Esophagus muscularis mucosa (tissue), 4 donors: Measurements from ENCODE around the gene C1orf87. TPM values are rescaled to one million over a fixed set of nuclear protein-coding genes. Genes with fewer than 3 reads are reported as not detected.

Source experiments
- DNase-seq: peaks from one replicate; pipeline ENCODE4 v3.0.0-alpha.2; 2017; ENCODE audit errors: extremely low spot score
- H3K27ac ChIP-seq, 4 donors: fragments of 200-600 bp; sonication (generic); replicated peaks in 1 of 4; 1 replicate in 3 of 4; 2 replicates in 1 of 4; pipeline ENCODE4 v1.5.1; 2016 to 2019; ENCODE audit warnings: mild to moderate bottlenecking in 1 of 4
- H3K27me3 ChIP-seq, 4 donors: fragments of 200-600 bp; sonication (generic); one replicate each; pipeline versions ENCODE4 v1.5.1 to v1.6.0; 2016 to 2019
- H3K36me3 ChIP-seq, 4 donors: fragments of 200-600 bp; sonication (generic); one replicate each; pipeline ENCODE4 v1.5.1; 2016 to 2019
- H3K4me1 ChIP-seq, 4 donors: fragments of 200-600 bp; sonication (generic); one replicate each; pipeline ENCODE4 v1.5.1; 2016 to 2019
- H3K4me3 ChIP-seq, 4 donors: fragments of 200-600 bp; sonication (generic); 1 replicate in 2 of 4; 2 replicates in 2 of 4; pipeline ENCODE4 v1.5.1; 2016 to 2019; ENCODE audit warnings: mild to moderate bottlenecking in 4 of 4, moderate library complexity in 1 of 4
- H3K9me3 ChIP-seq, 4 donors: fragments of 200-600 bp; sonication (generic); 1 replicate in 3 of 4; 2 replicates in 1 of 4; pipeline ENCODE4 v1.5.1; 2016 to 2019
- CTCF ChIP-seq, 3 experiments: fragments of 200-600 bp in 2 of 3; fragments of 450-650 bp in 1 of 3; sonication (generic) in 2 of 3; IDR thresholded peaks; one replicate each; pipeline ENCODE4 v1.5.1; 2017 to 2019; ENCODE audit warnings: antibody characterized with exemption in 3 of 3, mild to moderate bottlenecking in 2 of 3, moderate library complexity in 1 of 3
- EP300 ChIP-seq: sonication (generic); formaldehyde crosslinking; IDR thresholded peaks from one replicate; pipeline ENCODE4 v1.6.1; 2017; ENCODE audit warnings: antibody characterized with exemption
- POLR2A ChIP-seq: fragments of 450-650 bp; IDR thresholded peaks from one replicate; pipeline ENCODE4 v1.6.1; 2017; ENCODE audit warnings: antibody characterized with exemption, moderate library complexity, mild to moderate bottlenecking, low read depth
- POLR2AphosphoS5 ChIP-seq, 2 donors: sonication (generic); formaldehyde crosslinking; IDR thresholded peaks; one replicate each; pipeline ENCODE4 v1.6.1; 2017; ENCODE audit warnings: antibody characterized with exemption in 2 of 2
- WGBS: methylation state at CpG from one replicate; pipeline ENCODE4 v1.1.5; 2018; 5-methylcytosine and 5-hydroxymethylcytosine counted together
- intact Hi-C: fragments of 100-400 bp; cut with DNase I; formaldehyde crosslinking; loops from one replicate; pipeline ENCODE4 v1.15.1; 2023
- total RNA-seq, 4 donors: library from RNA; depleted of rRNA; stranded (reverse); fragments of >200 nt; gene quantifications; one replicate each; pipeline versions ENCODE4 v1.1.0 to v1.2.1, GENCODE V29; 2016

C1orf87 gene
- total RNA-seq, 4 donors from 2014 or later: not detected

DNA sequence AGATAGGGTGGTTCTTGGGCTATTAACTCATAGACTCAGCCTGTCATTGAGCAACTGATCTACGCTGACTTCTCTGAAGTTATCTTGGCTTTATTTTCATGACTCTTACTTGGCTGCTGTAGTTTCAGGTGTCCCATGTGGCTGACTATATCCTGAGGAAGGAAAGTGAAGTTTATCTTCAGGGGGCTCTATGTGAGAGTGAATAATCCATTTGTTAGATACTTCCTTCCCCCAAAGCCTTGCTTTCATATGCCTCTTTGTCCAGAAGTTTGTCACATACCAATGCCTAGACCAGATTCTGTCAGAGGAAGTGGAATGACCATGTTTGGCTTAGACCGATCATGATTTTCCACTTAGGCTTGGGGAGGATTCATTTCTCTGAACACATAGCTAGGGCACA is 27.9 kb upstream of the C1orf87 start:
- H3K9me3 ChIP-seq: no peaks in the 10 kb centered on the region
- no peak for DNase-seq
- H3K27me3 ChIP-seq: no peaks in the 10 kb centered on the region
- intact Hi-C loops: no loop called here
- TF ChIP-seq EP300 (no peak), CTCF (IDR thresholded peaks at IDR 0.05) (no peak), POLR2AphosphoS5 (IDR thresholded peaks at IDR 0.05) (no peak), POLR2A (no peak)
- no peaks in the 10 kb centered on the region for H3K36me3 ChIP-seq
- no peak overlapping the region for H3K27ac ChIP-seq
- H3K4me1 ChIP-seq: no peaks in the 10 kb centered on the region
- no peak overlapping the region for H3K4me3 ChIP-seq
- WGBS: 94% methylated on average over 2 of the region's 2 CpGs

DNA sequence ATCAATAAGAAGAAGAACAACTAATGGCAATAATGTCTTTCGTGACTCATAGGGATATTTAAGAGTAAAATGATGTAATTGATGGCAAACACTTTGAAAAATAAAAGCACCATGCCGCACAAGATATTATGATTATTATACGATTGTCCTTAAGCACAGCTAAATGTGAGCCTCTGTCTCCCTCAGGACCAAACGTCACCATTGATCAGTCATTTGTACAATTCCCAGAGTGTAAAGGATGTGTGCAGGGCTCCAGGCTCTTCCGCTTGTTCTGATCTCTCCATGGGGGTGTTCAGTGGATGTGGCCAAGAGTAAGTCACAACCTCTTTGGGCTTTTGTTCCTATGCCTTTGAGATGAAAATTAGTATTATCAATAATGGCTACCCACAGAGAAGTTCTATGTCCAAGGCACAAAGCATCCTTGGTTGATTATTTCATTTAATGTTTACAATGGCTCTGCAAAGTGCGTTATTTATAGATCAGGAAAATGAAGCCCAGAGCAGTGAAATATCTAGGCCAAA is 17.7 kb upstream of the C1orf87 start:
- no peaks in the 10 kb centered on the region for H3K9me3 ChIP-seq
- no peaks in the 10 kb centered on the region for H3K36me3 ChIP-seq
- no peak overlapping the region for H3K27ac ChIP-seq
- intact Hi-C loops: no loop called here
- 92% methylated on average over 6 of the region's 6 CpGs for WGBS
- no peaks in the 10 kb centered on the region for H3K27me3 ChIP-seq
- no peaks in the 10 kb centered on the region for H3K4me1 ChIP-seq
- H3K4me3 ChIP-seq: no peak overlapping the region
- DNase-seq: no peak
- no peak for TF ChIP-seq POLR2AphosphoS5 (IDR thresholded peaks at IDR 0.05)
- TF ChIP-seq EP300: no peak
- TF ChIP-seq POLR2A: no peak
- TF ChIP-seq CTCF (IDR thresholded peaks at IDR 0.05): no peak

- Histone ChIP-seq H3K4me1 (no peaks in the 10 kb centered on the region), H3K27me3 (no peaks in the 10 kb centered on the region), H3K36me3 (no peaks in the 10 kb centered on the region), H3K4me3 (no peak overlapping the region), H3K27ac (no peak overlapping the region), H3K9me3 (no peaks in the 10 kb centered on the region)
- no peak for DNase-seq
- intact Hi-C loops: no loop called here
- TF ChIP-seq POLR2A: no peak
- TF ChIP-seq POLR2AphosphoS5 (IDR thresholded peaks at IDR 0.05): no peak
- WGBS: 45% methylated on average over 2 of the region's 2 CpGs
These were observed 17.1 kb upstream of the C1orf87 start for GRCh38 chr1:60090655-60091054.

DNA sequence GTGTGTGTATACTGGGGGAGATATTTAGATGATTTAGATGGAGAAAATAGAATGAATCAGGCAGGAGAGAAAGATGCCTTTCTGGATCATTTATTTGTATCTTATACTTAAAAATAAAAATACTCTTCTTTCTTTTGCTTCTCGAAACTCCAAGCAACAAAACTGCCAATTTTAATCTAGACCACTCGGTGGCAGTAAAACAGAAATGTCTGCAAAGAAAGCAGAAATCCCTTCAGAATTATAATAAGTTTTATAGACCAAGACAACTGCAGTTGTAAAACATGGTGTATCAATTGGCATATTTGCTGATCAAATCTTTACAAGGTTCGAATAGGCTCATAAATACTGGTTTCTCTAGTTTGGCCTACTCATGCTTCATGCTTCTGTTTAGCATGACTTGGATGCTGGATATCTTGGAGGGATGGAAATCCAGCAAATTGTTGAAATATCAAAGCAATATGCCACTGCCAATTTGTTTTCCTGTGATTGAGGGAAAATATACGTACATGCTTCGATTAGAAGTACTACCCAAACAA is 15.1 kb upstream of the C1orf87 start:
- Histone ChIP-seq H3K4me3 (no peak overlapping the region), H3K27ac (no peak overlapping the region), H3K9me3 (no peaks in the 10 kb centered on the region), H3K4me1 (no peaks in the 10 kb centered on the region), H3K36me3 (no peaks in the 10 kb centered on the region), H3K27me3 (no peaks in the 10 kb centered on the region)
- DNase-seq: no peak
- TF ChIP-seq EP300: no peak
- 86% methylated on average over 5 of the region's 5 CpGs for WGBS
- intact Hi-C loops: no loop called here

- no peaks in the 10 kb centered on the region for H3K4me1 ChIP-seq
- no peaks in the 10 kb centered on the region for H3K9me3 ChIP-seq
- H3K27me3 ChIP-seq: no peaks in the 10 kb centered on the region
- intact Hi-C loops: no loop called here
- DNase-seq: no peak
- no peaks in the 10 kb centered on the region for H3K36me3 ChIP-seq
- no peak overlapping the region for H3K27ac ChIP-seq
- TF ChIP-seq POLR2AphosphoS5 (IDR thresholded peaks at IDR 0.05) (no peak), POLR2A (no peak), CTCF (IDR thresholded peaks at IDR 0.05) (no peak), EP300 (no peak)
- no peak overlapping the region for H3K4me3 ChIP-seq
These were observed 14.1 kb upstream of the C1orf87 start for GRCh38 chr1:60087681-60088080.

DNA sequence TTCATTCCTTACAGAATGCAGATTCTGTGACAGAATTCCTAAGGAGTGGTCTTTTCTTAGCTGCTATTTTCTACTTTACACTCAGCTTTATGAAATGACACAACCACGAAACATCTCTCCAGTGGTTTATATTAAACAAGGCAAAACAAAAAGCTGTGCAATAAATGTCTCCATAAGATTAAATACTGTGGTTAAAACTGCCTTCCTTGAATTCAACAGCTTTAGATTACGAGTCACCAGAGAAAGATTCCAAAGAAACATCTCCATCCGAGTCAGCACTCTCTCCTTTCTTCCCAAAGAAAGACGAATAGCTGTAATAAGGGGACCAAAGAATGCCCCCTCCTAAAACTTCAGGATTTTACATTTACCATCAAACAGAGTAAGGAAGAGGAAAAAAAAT is 4.6 kb upstream of the C1orf87 start:
- Histone ChIP-seq H3K4me3 (no peak overlapping the region), H3K27me3 (peaks cover 0 to 28% (median 10%) of the 10 kb centered on the region in 4 donors), H3K9me3 (no peaks in the 10 kb centered on the region), H3K36me3 (no peaks in the 10 kb centered on the region), H3K27ac (no peak overlapping the region), H3K4me1 (peaks cover 0 to 6% (median 5%) of the 10 kb centered on the region in 4 donors)
- no peak for TF ChIP-seq EP300
- TF ChIP-seq POLR2A: no peak
- no peak for TF ChIP-seq POLR2AphosphoS5 (IDR thresholded peaks at IDR 0.05)
- TF ChIP-seq CTCF (IDR thresholded peaks at IDR 0.05): no peak
- intact Hi-C loops: no loop called here
- 77% methylated on average over 4 of the region's 4 CpGs for WGBS
- DNase-seq: no peak
